Heart left ventricle (tissue), 13 donors: ENCODE results near the gene TEX29.

Source experiments
- POLR2A ChIP-seq, 2 donors: fragments of 450-650 bp; IDR thresholded peaks; one replicate each; pipeline ENCODE4 v1.6.1; 2017; ENCODE audit warnings: antibody characterized with exemption in 2 of 2, mild to moderate bottlenecking in 2 of 2, moderate library complexity in 2 of 2
- TF ChIP-seq, protein P1 (sequence below), 12 donors: fragments of 200-600 bp; sonication (generic) in 4 of 12; IDR thresholded peaks; one replicate each; pipeline versions ENCODE4 v1.5.0 to v1.8.0; 2018 to 2022; ENCODE audit warnings: antibody characterized with exemption in 12 of 12, mild to moderate bottlenecking in 5 of 12
- donor health status: ischemic (EF 13 %, LVEDD 7.1; RV severe dilation, severe dysfunction).
- donor health status: DM: no; HTN: yes; CAD: no.
- donor health status: DM: no; HTN: no; CAD: no.
- donor health status: ischemic (EF 25% LVEDD 6.9; RV normal size, moderate dysfunction).
- donor health status: ischemic (EF 25% LVEDD 5.7; RV mildly dilated, moderate dysfunction).
- donor health status: ischemic (EF 35%, LVEDD 5.7; RV mildly dilated, moderate dysfunction).
- donor health status: nonischemic (EF 11% LVEDD 7.7; RV severe dilation, severe dysfunction).
- donor health status: DM: yes; HTN: yes; CAD: no.
- donor health status: PGD.
- donor health status: ischemic (EF 29% LVEDD 5.4; RV normal size, mild dysfunction).
- donor health status: nonischemic (EF 23%, LVEDD 6.1; RV moderate dilation, normal function).

GRCh38 chr13:111325941-111326620 is 5.6 kb downstream of the TEX29 start:
- TF ChIP-seq, protein P1, sequence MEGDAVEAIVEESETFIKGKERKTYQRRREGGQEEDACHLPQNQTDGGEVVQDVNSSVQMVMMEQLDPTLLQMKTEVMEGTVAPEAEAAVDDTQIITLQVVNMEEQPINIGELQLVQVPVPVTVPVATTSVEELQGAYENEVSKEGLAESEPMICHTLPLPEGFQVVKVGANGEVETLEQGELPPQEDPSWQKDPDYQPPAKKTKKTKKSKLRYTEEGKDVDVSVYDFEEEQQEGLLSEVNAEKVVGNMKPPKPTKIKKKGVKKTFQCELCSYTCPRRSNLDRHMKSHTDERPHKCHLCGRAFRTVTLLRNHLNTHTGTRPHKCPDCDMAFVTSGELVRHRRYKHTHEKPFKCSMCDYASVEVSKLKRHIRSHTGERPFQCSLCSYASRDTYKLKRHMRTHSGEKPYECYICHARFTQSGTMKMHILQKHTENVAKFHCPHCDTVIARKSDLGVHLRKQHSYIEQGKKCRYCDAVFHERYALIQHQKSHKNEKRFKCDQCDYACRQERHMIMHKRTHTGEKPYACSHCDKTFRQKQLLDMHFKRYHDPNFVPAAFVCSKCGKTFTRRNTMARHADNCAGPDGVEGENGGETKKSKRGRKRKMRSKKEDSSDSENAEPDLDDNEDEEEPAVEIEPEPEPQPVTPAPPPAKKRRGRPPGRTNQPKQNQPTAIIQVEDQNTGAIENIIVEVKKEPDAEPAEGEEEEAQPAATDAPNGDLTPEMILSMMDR (IDR thresholded peaks at IDR 0.05), result no peak
- no peak for TF ChIP-seq POLR2A (IDR thresholded peaks at IDR 0.05)
